Right renal pelvis (tissue), 4 donors: ENCODE results near the gene TTLL11. TPM values are rescaled to one million over a fixed set of nuclear protein-coding genes. Genes with fewer than 3 reads are reported as not detected.

Experiments
- DNase-seq, 4 donors: peaks; one replicate each; pipeline ENCODE4 v3.0.0-alpha.2; 2013; ENCODE audit warnings: low read depth in 4 of 4, low spot score in 3 of 4, missing footprints in 1 of 4
- polyA plus RNA-seq, 4 donors: library from polyadenylated mRNA; unstranded; fragments of 120-200 nt; gene quantifications; one replicate each; pipeline ENCODE4 v1.2.1, GENCODE V29; 2013; ENCODE audit not compliant: insufficient read length in 4 of 4

Gene TTLL11
- polyA plus RNA-seq, 4 donors, result 5.9 to 9.1 (median 8.6) TPM

DNA sequence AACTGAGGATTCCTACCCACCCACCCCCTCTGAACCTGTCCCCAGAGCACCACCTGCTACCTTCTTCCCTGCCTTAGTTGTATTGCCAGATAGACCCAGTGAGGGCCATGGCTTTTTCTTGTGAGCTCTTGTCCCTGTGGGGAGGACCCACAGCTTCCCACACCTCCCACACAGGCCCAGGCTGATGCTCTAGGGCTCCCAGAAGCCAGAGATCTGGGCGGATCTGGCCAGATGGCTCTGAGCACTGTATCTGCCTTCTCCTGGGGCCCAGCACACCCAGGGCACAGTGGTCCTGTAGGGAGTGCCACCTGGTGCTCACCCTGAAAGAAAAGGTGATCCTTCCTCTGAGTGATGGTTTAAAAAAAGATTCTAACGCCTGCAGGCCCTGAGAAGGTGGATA, 310.0 kb downstream of the TTLL11 start:
- DNase-seq, result no peak

DNA sequence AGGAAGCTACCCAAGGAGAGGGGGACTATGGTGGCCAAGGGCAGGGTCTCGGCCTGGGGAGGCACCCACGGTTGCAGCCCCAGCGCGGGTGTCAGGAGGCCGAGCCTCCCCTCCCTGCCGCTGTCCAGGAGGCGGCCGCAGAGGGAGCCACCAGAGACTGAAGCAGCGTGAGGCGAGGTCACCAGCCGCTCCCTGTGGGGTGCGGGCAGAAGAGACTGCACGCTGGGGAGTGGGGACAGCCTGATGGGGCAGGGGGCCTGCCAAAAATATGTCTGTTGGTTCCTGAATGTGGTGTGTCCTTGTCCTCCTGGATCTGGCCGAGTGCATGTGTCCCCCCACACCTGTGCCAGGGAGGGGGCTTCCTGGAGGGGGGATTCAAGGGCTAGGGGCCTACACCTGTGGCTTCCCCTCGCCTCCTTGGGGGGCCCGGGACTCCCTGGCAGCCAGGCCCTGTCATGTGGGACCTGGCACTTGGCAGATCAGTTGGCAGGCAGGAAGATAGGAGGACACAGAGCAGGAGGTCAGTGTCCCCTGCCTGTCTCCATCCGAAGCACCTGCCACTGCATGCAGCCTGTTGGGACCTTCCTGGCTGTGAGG, 310.5 kb downstream of the TTLL11 start:
- DNase-seq, result no peak

DNA sequence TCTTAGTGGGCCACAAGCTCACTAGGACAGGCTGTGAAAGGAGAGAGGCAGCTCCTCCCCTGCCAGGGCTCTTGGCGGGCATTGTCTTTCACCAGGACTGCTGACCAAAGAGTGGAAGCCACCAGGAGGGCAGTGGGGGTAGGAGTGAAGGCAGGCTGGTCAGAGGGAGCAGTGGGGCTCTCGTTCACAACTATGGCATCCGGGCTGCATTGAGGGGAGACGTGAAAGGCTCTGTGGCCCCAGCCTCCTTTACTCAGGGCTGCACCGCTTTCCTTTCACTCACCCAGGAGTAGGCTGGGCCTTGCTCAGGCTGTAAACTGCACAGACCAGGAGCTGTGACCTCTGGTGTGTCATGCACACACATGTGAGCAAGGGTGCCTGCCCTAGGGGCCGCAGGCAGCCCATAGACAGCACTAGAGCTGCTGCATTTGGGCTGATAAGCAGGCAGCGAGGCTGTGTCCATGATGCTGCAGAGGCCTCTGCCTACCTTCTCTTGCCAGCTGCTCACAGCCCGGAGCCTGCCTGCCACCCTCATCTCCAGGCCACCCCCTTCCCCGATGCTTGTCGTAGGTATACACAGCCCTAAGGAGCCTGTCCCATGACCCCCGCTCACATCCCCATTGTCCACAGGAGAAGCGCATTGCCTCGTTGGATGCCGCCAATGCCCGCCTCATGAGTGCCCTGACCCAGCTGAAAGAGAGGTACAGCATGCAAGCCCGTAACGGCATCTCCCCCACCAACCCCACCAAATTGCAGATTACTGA, 311.2 kb downstream of the TTLL11 start:
- no peak for DNase-seq

DNA sequence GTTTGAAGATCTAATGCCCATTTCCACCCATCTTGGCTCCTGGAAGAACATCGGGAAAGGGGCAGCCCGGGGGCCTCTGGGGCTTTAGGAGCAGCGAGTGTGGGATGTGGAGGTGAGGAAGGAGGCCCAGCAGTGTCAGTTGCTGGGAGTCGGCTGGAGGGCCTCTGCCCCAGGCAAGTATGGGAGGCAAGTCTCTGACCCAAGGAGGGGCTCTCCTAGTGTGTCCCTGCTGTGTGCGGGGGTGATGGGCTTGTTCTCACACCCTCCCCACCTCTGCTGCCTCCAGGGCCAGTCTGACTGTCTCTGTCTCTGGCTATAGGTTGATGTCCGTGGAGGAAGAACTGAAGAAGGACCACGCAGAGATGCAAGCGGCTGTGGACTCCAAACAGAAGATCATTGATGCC, 312.0 kb downstream of the TTLL11 start:
- no peak for DNase-seq

DNA sequence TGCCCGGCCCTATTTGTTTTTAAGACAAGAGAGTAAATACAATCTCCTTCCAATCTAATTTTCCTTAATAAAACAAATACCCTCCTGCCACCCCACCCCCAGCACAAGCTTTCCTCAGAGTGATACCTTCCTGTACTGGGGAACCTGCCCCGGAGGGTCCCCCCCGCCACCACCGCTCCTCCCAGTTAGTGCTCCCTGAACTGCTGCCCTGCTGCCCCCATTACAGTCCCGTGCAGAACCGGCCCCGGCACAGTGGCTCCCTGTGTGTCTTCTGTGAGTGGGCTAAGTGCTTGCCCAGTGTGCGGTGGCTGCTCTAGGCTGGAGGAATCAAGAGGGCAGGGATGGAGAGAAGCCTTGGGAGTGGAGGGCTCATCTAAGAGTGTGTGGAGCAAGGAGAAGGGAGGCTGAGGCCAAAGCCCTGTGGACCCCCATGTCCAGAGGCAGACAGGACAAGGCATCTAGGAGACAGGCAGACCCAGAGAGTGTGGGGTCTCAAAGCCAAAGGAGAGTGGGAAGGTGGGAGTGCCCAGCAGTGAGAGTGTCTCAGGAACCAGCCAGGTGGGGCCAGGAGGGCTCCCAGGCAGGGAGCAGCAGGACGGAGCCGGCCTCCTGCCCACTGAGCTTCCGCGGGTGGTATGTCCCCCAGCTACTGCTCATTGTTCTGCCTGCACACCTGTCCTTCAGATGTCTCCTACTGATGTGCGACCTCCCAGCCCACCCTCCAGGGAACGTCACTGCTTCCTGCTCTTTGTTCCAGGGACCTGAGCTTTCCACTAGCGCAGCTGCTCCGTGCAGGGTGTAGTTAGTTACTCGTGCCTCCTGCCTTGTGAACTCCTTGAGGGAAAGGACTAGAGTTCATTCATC, 312.7 kb downstream of the TTLL11 start:
- DNase-seq, result no peak

DNA sequence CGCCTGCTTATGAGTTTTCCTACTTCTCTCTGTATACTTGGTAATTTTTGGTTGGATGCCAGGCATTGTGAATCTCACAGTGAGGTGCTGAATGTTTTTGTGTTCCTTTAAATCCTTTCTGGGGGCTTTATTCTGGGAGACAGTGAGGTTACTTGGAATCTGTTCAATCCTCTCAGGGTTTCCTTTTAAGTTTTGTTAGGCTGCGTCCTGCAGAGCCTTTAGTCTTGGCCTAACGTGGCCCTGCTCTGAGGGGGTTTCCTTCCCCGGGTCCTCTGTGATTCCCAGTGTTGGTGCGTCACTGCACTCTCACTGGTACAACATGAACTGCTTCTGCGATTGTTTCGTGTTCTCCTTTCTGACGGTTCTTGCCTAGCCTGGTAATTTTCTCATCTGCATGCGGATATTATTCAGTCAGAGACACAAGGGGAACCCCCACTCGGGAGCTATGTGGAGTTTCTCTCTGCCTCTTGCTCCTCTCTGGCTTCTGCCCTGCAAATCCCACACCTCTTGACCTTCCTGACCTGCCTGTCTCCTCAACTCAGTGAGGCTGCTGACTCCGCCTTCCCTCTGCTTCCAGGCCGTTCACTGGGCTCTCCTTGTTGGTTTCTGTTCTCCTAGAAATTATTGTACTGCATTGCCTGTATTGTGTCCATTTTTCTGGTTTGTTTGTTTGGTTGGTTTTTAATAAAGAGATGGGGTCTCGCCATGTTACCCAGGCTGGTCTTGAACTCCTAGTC, 313.6 kb downstream of the TTLL11 start:
- DNase-seq, result no peak

DNA sequence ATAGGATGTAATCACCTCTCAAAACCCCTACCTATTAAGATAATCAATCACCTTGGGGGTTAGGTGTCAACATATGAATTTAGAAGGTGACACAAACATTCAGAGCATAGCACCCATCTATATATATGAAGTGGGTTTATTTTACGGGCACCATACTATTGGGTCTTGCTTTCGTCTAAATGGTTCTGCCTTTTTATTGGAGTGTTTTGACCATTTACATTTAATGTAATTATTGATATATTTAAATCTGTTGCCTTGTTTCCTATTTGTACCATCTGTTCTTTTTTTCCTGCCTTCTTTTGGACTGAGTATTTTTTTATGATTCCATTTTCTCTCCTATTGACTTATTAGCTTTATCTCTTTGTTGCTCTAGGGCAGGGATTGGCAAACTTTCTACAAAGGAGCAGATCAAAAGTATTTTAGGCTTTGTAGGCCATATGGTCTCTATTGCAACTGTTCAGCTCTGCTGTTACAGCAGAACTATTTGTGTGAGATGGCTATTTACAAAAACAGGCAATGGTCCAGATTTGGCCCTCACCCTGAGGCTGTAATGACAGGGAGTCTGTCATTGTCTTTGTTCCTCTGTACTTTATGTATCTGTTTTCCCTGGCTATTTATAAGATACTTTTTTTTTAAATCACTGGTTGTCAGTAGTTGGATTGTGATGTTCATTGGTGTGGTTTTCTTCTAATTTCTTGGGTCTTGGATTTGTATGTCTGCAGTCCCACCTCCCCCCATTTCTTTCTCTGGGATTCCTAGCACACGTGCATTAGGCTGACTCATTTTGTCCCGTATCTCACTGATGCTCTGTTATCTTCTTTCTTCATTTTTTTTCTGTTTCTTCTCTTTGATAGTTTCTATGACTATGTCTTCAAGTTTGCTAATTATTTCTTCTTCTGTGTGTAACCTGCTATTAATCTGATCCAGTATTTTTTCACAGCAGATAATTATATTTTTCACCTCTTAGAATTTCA, 314.6 kb downstream of the TTLL11 start:
- DNase-seq, result no peak

DNA sequence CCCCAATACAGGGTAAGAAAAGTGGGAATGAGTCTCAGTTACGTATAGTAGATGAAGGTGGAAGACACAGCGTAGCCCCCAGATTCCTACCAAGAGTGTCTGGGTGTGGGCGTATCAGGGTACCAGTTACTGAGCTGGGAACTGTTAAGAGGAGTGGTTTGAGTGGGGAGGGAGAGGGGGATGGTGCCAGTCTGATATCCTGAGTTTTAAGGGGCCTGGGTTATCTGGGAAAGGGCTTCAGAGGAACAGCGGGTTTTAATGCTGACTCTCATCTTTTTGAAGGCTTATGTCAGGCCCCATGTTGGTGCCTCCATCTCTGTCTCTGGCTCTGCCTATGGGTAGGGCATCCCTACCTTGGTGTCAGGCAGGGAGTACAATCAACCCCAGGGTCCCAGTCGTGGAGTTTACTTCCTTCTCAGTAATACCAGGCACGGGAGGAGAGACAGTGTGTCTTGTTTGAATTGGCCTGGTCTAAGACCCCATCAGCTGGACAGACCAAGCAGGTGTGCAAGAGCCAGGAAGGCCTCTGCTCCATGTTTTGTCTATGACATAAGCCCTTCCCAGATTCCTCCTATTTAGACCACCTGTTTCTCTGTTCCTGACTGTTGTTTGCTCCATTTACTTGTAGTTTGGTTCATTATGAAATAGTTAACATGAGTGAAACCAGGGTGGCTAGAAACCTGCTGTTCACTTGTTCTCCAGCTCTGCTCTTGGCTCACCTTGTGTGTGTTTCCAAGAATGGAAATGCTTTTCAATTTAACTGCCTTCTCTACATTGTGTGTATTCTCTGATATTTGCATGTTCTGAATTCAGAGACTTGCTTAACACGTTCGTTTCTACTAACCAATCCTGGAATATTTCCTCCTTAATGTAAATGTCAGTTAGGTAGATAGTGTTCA, 316.1 kb downstream of the TTLL11 start:
- DNase-seq, result no peak

DNA sequence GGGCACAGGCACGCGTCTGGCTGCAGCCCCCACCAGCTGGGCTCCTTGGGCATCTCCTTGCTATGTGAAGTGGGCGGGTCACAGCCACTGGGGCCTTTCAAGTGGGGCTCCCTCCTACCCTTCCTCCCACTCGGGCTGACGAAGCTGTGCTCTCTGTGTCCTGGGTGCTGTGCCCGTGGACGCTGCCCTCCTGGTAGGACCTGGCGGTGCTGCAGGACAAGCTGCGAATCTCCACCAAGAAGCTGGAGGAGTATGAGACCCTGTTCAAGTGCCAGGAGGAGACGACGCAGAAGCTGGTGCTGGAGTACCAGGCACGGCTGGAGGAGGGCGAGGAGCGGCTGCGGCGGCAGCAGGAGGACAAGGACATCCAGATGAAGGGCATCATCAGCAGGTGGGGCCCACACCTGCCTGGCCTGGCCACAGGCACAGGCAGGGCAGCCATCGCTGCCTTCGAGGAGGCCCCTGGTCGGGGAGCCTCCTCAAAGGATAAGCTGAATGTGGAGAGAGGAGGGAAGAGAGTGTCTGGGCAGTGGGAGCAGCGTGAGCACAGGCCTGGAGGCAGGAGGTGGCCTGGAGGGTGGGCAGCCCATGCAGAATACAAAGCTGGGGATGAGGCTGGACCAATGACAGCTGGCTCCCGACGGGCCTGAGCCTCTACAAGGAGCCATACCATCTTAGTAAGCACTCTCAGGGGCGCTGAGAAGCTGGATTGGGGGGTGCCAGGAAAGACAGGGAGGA, 316.9 kb downstream of the TTLL11 start:
- DNase-seq, result no peak

DNA sequence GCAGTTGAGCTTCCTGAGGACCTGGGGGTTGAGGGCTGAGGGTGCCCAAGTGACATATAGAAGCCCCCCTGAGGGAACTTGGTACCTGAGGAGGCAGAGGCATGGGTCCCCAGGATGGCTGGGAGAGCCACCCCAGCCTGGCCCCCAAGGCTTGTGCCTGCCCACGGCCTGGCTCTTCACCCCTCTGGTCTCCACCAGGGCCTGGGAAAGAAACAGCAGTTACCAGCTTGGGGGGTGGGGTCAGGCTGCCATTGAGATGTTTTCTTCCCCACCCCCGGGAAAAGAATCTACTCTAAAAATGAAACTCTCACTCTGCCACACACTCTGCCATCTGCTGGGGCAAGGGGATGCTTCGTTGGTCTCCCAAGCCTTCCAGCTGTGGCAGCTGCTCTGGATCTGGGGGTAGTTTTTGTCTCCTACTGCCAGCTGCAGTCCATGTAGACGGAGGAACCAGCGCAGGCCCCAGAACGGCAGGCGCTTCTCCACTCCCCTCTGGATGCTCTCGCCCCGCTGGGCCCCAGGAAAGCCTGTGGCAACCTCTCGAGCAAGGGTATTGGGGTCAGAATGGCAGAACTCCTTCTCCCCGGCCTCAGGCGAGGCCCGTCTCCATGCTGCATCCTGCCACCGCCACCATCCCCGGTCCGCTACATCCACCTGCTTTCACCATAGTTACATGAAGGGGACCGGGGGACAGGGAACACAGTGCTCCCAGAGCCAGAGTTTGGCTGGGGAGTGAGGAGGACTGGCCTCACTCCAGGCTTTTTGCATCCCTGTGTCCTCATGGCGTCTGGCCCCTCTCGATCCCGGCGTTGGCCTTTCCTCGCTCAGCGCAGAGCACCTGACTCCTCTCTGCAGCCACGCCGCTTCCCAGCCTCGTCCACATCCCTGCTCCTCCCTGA, 318.1 kb downstream of the TTLL11 start:
- no peak for DNase-seq

DNA sequence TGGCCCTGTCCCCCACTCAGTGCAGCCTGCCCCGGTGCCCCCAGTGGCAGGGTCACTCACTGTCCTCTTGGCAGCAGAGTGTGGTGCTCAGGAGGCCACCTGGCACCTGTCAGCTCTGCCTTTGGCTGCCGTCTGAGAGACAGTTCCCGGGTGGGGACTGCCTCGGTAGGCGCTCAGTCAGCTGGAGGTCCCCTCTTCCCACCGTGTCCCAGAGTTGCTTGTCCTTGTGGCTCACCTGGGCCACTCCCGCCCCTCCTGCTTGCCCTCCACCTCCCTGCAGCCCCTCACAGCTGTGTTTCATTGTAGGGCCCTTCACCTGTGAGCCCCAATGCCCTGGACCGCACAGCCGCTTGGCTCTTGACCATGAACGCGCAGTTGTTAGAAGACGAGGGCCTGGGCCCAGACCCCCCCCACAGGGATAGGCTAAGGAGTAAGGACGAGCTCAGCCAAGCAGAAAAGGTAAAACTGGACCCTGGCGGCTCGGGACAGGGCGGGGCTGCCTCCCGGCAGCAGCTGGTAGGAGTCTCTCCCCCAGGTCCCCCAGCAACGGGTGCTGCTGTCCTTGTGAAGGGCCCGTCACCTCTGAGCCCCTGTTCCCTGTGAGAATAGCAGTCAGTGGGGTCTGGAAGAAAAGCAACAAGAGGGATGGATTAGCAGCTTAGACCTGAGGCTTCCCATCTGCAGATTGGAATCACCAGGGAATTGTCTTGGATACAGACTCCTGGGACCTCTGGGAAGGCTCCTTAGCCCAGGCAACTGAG, 319.0 kb downstream of the TTLL11 start:
- DNase-seq, result no peak

DNA sequence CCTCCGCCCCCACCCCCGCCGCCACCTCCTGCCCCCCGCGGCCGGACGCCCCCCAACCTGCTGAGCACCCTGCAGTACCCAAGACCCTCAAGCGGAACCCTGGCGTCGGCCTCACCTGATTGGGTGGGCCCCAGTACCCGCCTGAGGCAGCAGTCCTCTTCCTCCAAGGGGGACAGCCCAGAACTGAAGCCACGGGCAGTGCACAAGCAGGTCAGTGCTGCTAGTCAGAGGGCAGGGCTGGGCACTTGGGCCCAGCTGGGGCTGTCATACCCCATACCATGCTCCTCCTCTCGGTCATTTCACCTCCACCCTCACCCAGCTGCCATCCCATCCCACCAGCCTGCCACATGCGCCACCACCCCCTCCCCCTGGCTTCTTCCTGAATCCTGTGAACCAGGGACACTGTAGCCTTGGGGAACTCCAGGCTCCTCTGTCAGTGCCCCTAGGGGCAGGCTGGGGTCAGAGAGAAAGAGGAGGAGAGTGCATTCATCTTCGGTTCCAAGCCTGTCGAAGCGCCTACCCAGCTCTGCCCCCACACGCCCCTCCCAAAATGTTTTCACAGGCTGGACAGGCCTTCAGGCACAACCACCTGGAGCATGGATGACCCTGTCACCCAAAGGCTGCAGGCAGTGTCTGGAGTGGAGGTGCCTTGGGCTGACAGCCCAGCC, 319.7 kb downstream of the TTLL11 start:
- DNase-seq, result no peak

DNA sequence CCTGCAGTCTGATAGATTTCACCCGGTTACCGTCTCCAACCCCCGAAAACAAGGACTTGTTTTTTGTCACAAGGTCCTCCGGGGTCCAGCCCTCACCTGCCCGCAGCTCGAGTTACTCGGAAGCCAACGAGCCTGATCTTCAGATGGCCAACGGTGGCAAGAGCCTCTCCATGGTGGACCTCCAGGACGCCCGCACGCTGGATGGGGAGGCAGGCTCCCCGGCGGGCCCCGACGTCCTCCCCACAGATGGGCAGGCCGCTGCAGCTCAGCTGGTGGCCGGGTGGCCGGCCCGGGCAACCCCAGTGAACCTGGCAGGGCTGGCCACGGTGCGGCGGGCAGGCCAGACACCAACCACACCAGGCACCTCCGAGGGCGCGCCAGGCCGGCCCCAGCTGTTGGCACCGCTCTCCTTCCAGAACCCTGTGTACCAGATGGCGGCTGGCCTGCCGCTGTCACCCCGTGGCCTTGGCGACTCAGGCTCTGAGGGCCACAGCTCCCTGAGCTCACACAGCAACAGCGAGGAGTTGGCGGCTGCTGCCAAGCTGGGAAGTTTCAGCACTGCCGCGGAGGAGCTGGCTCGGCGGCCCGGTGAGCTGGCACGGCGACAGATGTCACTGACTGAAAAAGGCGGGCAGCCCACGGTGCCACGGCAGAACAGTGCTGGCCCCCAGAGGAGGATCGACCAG, 320.4 kb downstream of the TTLL11 start:
- DNase-seq, result no peak
